Cardiac muscle cell (in vitro differentiated cells and primary cell): ENCODE measurements around the gene ARHGAP15. TPM values are rescaled to one million over a fixed set of nuclear protein-coding genes. Genes with fewer than 3 reads are reported as not detected.

Experiments used
- DNase-seq, 2 donors: peaks; one replicate each; pipeline versions ENCODE4 v3.0.0 to v3.0.0-alpha.2; 2010 to 2017; ENCODE audit warnings: low read depth in 1 of 2, low spot score in 1 of 2
- H3K27ac ChIP-seq: fragments of 200-600 bp; sonication (generic); 2 replicates; pipeline ENCODE4 v1.5.1; 2016
- H3K27me3 ChIP-seq: fragments of 200-600 bp; sonication (generic); 2 replicates; pipeline ENCODE4 v1.6.0; 2016; ENCODE audit warnings: control low read depth
- H3K36me3 ChIP-seq: fragments of 200-600 bp; sonication (generic); 2 replicates; pipeline ENCODE4 v1.5.1; 2016; ENCODE audit warnings: control low read depth
- H3K4me1 ChIP-seq: fragments of 200-600 bp; sonication (generic); 2 replicates; pipeline ENCODE4 v1.8.1; 2017; ENCODE audit warnings: low read depth, mild to moderate bottlenecking, mixed run types
- H3K4me3 ChIP-seq: fragments of 200-600 bp; sonication (generic); 2 replicates; pipeline ENCODE4 v1.5.1; 2016; ENCODE audit warnings: mild to moderate bottlenecking
- H3K9me3 ChIP-seq: fragments of 200-600 bp; sonication (generic); 2 replicates; pipeline ENCODE4 v1.5.1; 2017; ENCODE audit warnings: low read depth, mild to moderate bottlenecking, control low read depth
- polyA plus RNA-seq: library from polyadenylated mRNA; unstranded; fragments of >200 nt; fragmentation: Nextera tagmentation; extraction: Ambion mirVana; gene quantifications from 2 replicates; pipeline ENCODE4 v1.2.1, GENCODE V29; 2016
- total RNA-seq: library from RNA; depleted of rRNA; stranded (reverse); fragments of >200 nt; gene quantifications from 2 replicates; pipeline ENCODE4 v1.2.3, GENCODE V29; 2016
- TF ChIP-seq, protein P1 (sequence below): IDR thresholded peaks from 2 replicates; pipeline ENCODE4 v1.5.1; 2012; ENCODE audit warnings: low read depth, mild to moderate bottlenecking, low read length

Gene ARHGAP15
- total and polyA plus RNA-seq, 2 experiments from 2014 or later, result not detected

DNA sequence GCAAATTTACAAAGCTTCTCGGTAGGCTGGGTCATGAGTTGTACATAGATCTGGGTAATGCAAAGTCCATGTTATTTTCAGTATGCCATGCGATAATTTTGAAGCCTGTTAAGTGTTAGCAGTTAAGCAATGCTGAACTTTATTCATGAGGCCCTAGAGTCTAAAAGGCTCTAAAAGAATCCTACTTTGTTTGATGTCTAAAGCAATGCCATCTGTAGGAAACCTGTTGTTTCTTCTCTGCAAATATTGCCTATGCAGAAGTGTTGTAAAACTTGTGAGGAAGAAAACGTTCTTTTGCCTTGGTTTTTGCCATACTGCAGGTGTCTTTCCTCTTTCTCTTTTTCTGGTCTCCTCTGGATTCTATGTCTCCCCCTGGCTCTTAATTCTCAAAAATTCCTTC lies 9.1 kb downstream of the ARHGAP15 start:
- Histone ChIP-seq H3K36me3 (no peaks in the 10 kb centered on the region), H3K4me1 (no peaks in the 10 kb centered on the region), H3K9me3 (no peaks in the 10 kb centered on the region), H3K27me3 (no peaks in the 10 kb centered on the region), H3K4me3 (no peak overlapping the region), H3K27ac (no peak overlapping the region)
- TF ChIP-seq, protein P1, sequence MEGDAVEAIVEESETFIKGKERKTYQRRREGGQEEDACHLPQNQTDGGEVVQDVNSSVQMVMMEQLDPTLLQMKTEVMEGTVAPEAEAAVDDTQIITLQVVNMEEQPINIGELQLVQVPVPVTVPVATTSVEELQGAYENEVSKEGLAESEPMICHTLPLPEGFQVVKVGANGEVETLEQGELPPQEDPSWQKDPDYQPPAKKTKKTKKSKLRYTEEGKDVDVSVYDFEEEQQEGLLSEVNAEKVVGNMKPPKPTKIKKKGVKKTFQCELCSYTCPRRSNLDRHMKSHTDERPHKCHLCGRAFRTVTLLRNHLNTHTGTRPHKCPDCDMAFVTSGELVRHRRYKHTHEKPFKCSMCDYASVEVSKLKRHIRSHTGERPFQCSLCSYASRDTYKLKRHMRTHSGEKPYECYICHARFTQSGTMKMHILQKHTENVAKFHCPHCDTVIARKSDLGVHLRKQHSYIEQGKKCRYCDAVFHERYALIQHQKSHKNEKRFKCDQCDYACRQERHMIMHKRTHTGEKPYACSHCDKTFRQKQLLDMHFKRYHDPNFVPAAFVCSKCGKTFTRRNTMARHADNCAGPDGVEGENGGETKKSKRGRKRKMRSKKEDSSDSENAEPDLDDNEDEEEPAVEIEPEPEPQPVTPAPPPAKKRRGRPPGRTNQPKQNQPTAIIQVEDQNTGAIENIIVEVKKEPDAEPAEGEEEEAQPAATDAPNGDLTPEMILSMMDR, result no peak
- DNase-seq, result no peak

DNA sequence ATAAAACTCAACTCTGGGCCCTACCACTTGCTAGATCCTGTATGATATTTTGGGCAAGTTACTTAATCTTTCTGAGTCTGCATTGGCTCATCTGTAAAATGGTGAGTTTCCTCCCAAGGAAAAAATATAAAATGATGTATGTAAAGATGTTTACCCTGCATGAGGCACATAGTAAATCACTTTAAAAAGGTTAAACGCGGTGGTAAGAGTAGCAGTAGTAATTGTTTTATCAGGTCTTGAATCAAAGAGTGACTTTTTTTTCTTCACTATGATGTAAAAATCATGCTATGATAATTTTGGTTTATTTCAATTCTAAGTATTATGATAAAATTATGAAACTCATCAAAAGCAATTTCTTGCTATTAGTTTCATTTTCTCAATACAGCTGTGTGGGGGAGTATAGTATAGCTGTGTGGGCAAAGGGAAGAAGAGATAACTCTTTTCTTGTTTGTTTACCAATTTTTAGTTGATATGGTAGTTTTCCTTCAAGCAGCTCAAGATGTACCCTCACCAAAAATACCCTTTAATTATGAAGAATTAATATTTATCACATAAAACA lies 10.7 kb downstream of the ARHGAP15 start:
- no peak for DNase-seq
- no peak overlapping the region for H3K4me3 ChIP-seq
- TF ChIP-seq, protein P1, result no peak
- H3K27ac ChIP-seq, result no peak overlapping the region
- H3K36me3 ChIP-seq, result no peaks in the 10 kb centered on the region
- H3K4me1 ChIP-seq, result no peaks in the 10 kb centered on the region
- no peaks in the 10 kb centered on the region for H3K27me3 ChIP-seq
- H3K9me3 ChIP-seq, result no peaks in the 10 kb centered on the region

DNA sequence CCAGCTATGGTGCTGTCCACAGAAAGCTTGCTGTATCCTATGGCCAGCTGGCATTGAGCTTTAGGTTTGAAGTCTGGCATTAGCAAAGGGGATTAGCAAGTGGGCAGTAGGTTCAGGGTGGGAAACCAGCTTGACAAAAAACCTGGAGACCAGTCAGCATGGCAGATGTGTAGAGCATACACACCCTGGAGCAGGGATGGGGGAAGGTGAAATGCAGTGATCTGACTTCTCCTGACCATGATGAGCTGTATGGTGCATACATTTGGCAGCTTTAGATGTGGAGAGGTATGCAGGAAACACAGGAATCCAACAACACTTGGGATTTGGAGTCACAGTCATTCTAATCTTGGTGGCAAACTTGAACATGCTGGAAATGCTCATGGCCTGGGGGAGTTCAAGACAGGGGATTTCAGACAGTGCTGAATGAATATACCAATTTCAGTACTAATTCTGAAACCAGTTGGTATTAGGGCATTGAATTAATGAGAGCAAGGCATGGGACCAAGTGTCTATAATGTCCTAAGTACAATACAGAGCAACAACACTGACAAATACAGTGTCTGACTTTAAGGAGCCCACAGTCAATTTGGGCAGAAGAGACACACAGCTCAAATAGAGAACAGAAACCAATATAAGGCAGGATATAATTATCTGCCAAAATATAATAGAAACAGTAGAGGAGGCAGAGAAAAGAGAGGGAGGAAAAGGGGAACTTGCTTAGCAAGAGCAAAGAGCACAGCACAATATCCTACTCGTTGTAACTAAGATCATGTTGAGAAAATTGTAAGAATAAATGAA lies 11.8 kb downstream of the ARHGAP15 start:
- H3K9me3 ChIP-seq, result no peaks in the 10 kb centered on the region
- no peaks in the 10 kb centered on the region for H3K27me3 ChIP-seq
- no peaks in the 10 kb centered on the region for H3K4me1 ChIP-seq
- H3K27ac ChIP-seq, result no peak overlapping the region
- TF ChIP-seq, protein P1, result no peak
- DNase-seq, result no peak
- no peak overlapping the region for H3K4me3 ChIP-seq
- H3K36me3 ChIP-seq, result no peaks in the 10 kb centered on the region

DNA sequence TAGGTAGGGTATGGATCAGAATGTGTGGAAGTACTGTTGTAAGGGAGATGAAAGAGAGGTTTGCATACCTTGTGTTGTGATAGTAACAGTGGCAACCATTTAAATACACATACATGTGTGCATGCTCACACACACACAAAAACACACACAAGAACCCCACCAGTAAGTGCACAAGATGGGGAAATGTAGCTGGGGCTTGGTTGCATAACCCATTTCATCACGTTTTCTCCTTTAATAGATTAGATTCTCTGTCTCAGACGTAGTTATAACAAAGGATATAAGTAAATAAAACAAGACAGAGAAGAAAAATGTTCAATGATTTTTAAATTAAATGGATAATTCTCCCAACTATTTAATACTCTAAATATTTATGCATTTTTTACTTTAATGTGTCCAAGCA lies 13.4 kb downstream of the ARHGAP15 start:
- Histone ChIP-seq H3K27me3 (no peaks in the 10 kb centered on the region), H3K4me1 (no peaks in the 10 kb centered on the region), H3K36me3 (no peaks in the 10 kb centered on the region), H3K4me3 (no peak overlapping the region), H3K27ac (no peak overlapping the region), H3K9me3 (no peaks in the 10 kb centered on the region)
- DNase-seq, result no peak
- TF ChIP-seq, protein P1, result no peak

DNA sequence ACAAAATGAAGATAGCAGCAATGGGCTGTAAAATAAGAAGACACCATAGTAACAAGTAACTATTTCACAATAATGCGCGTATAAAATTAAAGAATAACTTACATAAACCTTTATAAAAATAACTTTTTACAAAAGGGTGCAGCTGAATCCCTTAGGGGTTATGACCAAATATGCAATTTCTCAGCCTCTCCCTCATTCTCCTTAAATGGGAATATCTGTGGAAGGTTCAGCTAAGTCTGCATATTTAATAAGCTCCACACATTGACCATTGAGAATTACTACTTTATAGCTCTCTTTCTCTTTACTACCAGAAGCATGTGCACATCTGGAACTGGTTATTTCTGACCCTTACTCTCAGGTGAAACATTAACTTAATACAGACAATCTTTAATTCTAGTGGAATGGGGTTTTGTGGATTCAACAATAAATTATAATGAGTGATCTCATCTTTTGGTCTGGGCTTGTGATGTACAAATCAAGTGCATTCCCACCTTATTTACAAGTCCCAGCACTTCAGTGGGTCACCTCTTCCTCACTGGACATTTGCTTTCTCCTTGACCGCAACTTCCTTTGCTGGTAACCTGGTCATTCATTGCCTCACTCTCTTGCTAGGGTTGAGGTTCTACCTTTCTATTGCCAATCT lies 15.7 kb downstream of the ARHGAP15 start:
- no peak for DNase-seq

More for the DNA sequence above, 15.7 kb downstream of the ARHGAP15 start:
- no peaks in the 10 kb centered on the region for H3K4me1 ChIP-seq
- TF ChIP-seq, protein P1, result no peak
- H3K36me3 ChIP-seq, result no peaks in the 10 kb centered on the region
- H3K9me3 ChIP-seq, result no peaks in the 10 kb centered on the region
- H3K27ac ChIP-seq, result no peak overlapping the region
- no peak overlapping the region for H3K4me3 ChIP-seq
- no peaks in the 10 kb centered on the region for H3K27me3 ChIP-seq
